Measurements from ENCODE around the gene GFM1.

Gene GFM1

DNA sequence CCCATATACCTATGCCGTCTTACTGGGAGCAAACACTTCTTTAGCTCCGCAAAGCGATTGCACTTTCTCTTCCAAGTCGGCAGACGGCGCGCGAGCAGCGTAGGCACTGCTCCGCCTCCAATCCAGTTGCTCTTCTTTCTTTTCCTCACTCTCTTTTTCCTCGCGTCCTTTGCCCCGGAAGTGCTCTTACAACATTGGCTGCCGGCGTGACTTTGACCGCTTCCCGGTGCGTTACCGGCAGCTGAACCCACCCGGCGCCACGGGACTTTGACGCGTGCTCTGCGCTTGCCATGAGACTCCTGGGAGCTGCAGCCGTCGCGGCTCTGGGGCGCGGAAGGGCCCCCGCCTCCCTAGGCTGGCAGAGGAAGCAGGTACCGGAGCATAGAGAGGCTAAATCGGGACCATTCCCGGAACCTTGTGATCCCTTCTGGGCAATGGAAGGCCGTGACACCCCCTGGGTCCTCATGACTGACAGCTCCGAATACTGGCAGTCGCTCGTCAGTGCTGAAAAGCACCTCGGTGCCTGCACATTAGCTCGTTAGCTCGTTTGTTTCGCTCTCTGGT is at the start of gene GFM1:
Gene GFM1 (plus strand): TSS at position 183 of the 564 bp plus-strand sequence. CDS start 108 bp downstream, at position 291.
- intact Hi-C loops (cut with micrococcal nuclease) = no loop called here
- Mint-ChIP-seq H3K9me3 (no peaks in the 10 kb centered on the region), H3K27ac (peak within 1 kb of the TSS; percentile 83), H3K4me1 (ENCODE audit: low read depth) (peaks cover 14% of the 10 kb centered on the region), H3K4me3 (peak within 1 kb of the TSS; percentile 87), H3K27me3 (no peaks in the 10 kb centered on the region), H3K36me3 (ENCODE audit: low read depth) (peaks cover 29% of the 10 kb centered on the region)

DNA sequence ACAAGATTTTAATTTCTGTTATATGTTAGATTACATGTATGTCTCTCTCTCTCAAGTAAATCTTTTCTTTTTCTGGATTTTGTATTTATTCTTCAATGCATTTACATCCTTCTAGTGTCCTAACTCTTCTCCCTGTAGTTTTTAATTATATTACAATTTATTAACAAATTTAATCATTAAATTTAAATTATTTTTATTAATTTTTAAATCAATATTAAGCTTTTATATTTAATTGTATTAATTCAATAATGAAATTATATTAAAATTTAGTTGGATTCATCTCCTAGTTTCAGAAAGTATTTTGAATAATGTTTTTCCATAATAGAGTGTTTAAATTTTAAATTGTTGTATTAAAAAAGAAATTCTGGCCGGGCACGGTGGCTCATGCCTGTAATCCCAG is 43.5 kb upstream of the GFM1 start:
- Mint-ChIP-seq H3K4me1 (ENCODE audit: low read depth) (no peaks in the 10 kb centered on the region), H3K27ac (no peak overlapping the region), H3K36me3 (ENCODE audit: low read depth) (no peaks in the 10 kb centered on the region), H3K27me3 (no peaks in the 10 kb centered on the region), H3K4me3 (no peak overlapping the region), H3K9me3 (no peaks in the 10 kb centered on the region)
- intact Hi-C loops (cut with micrococcal nuclease) = no loop called here

DNA sequence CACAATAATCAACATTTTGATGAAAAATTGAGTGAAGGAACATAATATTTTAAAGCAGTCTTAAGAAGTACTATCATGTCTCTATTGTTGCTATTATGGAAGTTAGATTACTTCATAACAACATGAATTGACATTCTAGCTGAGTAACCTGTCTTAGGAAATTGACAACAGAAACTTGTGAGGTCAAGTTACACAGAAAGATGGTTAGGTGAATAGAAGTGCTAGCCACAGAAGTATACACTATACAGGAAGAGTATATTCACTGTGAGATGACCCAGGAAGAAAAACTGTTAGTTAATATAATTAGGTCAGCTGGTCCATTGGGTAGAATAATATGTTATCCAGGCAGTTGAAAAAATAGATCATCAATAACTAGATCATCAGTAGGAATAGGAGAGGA is 42.1 kb upstream of the GFM1 start:
- Mint-ChIP-seq H3K27ac (no peak overlapping the region), H3K9me3 (no peaks in the 10 kb centered on the region), H3K36me3 (ENCODE audit: low read depth) (no peaks in the 10 kb centered on the region), H3K27me3 (no peaks in the 10 kb centered on the region), H3K4me3 (no peak overlapping the region), H3K4me1 (ENCODE audit: low read depth) (no peaks in the 10 kb centered on the region)
- intact Hi-C loops (cut with micrococcal nuclease) = no loop called here

DNA sequence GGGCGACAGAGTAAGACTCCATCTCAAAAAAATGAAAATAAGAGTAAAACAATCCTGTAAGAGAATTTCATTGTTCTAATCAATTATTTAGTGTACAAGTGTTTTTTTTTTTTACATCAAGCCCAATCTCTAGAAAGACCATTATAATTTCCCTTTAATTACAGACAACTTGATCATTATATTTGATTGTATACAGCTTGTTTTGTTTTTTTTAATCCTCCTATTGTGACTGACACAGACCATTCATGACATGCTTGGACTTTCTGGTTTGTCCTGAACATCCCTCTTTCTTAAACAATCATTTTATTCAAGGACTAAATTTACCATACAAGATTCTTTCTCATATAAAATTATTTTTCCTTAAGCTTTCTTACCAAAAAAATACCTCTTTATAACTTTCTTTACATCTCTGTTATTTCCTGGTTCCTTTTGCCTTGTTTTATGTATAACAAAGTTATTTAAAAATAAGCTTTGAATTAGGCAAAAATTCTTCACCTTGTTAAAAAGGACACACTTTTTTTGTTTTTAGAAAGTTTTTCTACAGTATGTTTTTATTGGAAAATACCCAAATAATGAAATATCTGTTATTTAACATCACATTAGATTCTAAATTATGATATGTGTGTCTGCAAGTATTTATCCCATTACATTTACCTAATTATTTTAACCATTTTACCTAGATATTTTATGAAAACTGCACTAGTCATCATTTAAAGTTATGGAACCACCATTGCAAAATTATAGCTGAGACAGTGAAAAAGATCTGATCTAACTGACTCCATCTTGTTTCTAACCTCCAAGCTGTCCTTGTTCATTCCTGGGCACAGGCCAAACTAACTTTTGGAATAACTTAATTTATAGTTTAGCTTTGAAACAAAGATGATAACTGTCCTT is 26.1 kb upstream of the GFM1 start:
- Mint-ChIP-seq H3K27ac (no peak overlapping the region), H3K27me3 (no peaks in the 10 kb centered on the region), H3K36me3 (ENCODE audit: low read depth) (no peaks in the 10 kb centered on the region), H3K4me3 (no peak overlapping the region), H3K4me1 (ENCODE audit: low read depth) (no peaks in the 10 kb centered on the region), H3K9me3 (peaks cover 42% of the 10 kb centered on the region)
- intact Hi-C loops (cut with micrococcal nuclease) = no loop called here

DNA sequence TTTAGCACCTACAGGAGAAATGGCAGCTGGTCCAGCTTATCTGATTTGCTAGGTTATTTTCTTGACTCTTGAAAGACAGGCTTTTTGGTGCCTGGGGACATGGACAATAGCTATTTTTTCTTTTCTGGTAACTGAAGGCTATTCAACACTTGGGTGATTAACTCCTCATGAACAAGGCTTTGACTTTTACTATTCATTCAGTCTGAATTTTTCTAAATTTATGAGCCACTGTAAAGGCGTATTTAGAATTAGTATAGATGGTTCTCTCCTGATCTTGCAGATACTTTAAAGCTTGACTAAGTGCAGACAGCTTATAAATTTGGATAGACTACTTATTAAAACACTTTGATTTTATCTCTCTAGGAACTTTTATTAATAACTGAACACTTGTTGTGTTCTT is 18.4 kb upstream of the GFM1 start:
- Mint-ChIP-seq H3K4me3 (no peak overlapping the region), H3K36me3 (ENCODE audit: low read depth) (no peaks in the 10 kb centered on the region), H3K4me1 (ENCODE audit: low read depth) (no peaks in the 10 kb centered on the region), H3K9me3 (peaks cover 45% of the 10 kb centered on the region), H3K27me3 (peaks cover 3% of the 10 kb centered on the region), H3K27ac (no peak overlapping the region)
- intact Hi-C loops (cut with micrococcal nuclease) = no loop called here

DNA sequence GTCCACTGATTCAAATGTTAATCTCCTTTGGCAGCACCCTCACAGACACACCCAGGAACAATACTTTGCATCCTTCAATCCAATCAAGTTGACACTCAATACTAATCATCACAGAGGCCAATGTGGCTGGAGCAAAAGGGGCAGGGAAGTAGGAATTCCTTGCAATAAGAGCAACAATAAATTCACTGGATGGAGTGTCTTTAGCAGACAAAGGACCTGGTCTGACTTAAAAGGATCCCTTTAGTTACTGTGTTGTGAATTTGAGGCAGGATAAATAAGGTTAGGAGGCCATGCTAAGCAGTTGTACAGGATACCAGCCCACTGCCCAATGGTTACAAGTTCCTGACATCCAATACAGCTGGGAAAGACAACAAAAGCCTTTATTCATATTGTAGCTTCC is 12.3 kb upstream of the GFM1 start:
- intact Hi-C loops (cut with micrococcal nuclease) = no loop called here
- Mint-ChIP-seq H3K36me3 (ENCODE audit: low read depth) (no peaks in the 10 kb centered on the region), H3K4me1 (ENCODE audit: low read depth) (no peaks in the 10 kb centered on the region), H3K27me3 (peaks cover 9% of the 10 kb centered on the region), H3K4me3 (no peak overlapping the region), H3K9me3 (peaks cover 17% of the 10 kb centered on the region), H3K27ac (no peak overlapping the region)

DNA sequence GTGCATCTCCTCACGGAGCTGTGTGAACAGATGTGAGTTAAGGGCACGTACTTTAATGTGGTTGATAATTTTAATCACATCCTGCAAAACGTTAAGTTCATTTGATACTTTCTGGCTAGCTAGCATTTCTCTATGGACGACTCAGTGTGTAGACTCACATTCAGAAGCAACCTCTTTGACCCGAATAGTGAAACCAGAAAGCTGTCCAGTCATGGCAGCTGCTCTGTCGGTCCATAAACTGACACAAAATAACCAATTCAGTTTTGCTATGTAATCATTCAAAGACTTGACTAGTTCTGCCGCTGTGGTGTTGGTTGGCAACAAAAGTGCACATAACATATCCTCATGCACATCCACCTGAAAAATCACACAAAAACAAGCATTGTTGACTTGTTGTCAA is 3.7 kb upstream of the GFM1 start:
- H3K4me3 Mint-ChIP-seq = no peak overlapping the region
- no peak overlapping the region for H3K27ac Mint-ChIP-seq

DNA sequence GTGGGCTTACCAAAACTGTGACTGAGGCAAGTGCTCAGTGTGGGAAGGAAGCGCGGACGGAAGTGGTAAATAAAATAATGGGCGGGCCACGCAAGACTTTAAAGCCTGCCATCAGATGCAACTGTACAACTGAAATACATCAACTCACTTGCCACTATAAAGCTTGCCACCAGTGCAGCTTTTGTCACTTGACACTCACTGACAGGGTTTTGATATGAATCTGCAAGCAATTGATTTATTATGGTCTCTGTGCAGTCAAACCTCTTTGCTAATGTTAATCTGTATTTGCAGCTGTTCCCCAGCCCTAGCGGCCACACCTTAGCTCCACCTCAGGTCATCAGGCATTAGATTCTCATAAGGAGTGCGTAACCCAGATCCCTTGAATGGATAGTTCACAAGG is 2.3 kb upstream of the GFM1 start:
- H3K36me3 Mint-ChIP-seq (ENCODE audit: low read depth) = peaks cover 7% of the 10 kb centered on the region
- H3K4me1 Mint-ChIP-seq (ENCODE audit: low read depth) = peaks cover 14% of the 10 kb centered on the region

More for the DNA sequence above, 3.7 kb upstream of the GFM1 start:
- H3K36me3 Mint-ChIP-seq (ENCODE audit: low read depth) = no peaks in the 10 kb centered on the region
- intact Hi-C loops (cut with micrococcal nuclease) = no loop called here
- no peaks in the 10 kb centered on the region for H3K27me3 Mint-ChIP-seq
- H3K4me1 Mint-ChIP-seq (ENCODE audit: low read depth) = peaks cover 8% of the 10 kb centered on the region
- H3K9me3 Mint-ChIP-seq = peaks cover 8% of the 10 kb centered on the region

DNA sequence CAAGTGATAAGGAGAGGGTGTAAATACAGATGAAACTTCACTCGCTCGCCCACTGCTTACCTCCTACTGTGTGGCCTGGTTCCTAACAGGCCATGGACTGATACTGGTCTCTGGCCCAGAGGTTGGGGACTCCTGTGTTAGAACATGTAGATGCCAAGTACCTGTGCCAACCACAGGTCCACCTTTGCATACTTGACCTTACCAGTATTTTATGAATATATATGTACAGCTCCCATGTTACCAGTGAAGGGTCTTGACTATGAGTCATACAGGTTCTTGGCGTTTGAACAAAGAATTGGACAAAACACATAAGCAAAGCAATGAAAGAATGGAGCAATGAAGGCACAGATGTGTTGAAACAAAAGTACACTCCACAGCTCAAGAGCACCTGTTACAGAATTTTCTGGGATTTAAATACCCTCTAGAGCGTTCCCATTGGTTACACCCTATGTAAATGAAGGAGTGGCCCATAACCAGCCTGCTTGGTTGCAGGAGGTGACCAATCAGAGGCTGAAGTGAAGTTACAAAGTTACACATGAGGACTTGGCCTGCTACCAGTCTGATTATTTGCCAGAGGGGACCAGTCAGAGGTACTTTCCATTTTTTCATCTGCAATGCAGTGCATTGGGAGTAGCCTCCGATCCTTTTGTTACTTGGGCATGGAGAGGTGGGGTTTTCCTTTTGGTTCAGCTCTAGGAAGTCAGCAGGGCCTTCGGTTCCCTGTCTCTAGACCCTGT is 1.7 kb upstream of the GFM1 start:
- no peak overlapping the region for H3K27ac Mint-ChIP-seq

More for the DNA sequence above, 2.3 kb upstream of the GFM1 start:
- H3K4me3 Mint-ChIP-seq = no peak overlapping the region
- no peaks in the 10 kb centered on the region for H3K9me3 Mint-ChIP-seq
- H3K27me3 Mint-ChIP-seq = no peaks in the 10 kb centered on the region
- intact Hi-C loops (cut with micrococcal nuclease) = no loop called here
- no peak overlapping the region for H3K27ac Mint-ChIP-seq

DNA sequence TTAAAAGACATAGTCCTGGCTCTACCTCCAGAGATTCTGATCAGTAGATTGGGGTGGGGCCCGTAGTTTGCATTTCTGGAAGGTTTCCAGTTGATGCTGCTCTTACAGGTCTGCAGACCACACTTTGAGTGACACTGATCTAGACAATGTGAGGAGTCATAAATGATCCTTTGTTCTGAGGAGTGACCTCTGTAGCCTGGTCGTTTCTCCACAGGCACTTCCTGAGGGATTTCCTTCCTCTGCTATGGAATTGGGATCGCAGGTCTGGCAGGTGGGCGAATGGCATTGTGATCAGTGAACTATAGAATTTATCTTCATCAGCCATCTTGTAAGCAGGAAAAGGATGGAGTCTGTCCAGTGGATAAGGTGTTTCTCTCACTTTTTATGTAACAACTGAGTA is 5.5 kb downstream of the GFM1 start:
- Mint-ChIP-seq H3K9me3 (no peaks in the 10 kb centered on the region), H3K27ac (no peak overlapping the region), H3K27me3 (no peaks in the 10 kb centered on the region), H3K4me3 (no peak overlapping the region), H3K4me1 (ENCODE audit: low read depth) (peaks cover 14% of the 10 kb centered on the region), H3K36me3 (ENCODE audit: low read depth) (peaks cover 74% of the 10 kb centered on the region)
- intact Hi-C loops (cut with micrococcal nuclease) = loop anchor here (10.0 kb wide), 2 partner anchors 105 to 615 kb away; no protein-coding TSS in a partner anchor

More for the DNA sequence above, 1.7 kb upstream of the GFM1 start:
- intact Hi-C loops (cut with micrococcal nuclease) = no loop called here
- H3K4me1 Mint-ChIP-seq (ENCODE audit: low read depth) = peaks cover 14% of the 10 kb centered on the region
- no peaks in the 10 kb centered on the region for H3K9me3 Mint-ChIP-seq
- H3K4me3 Mint-ChIP-seq = no peak overlapping the region
- peaks cover 11% of the 10 kb centered on the region for H3K36me3 Mint-ChIP-seq (ENCODE audit: low read depth)
- H3K27me3 Mint-ChIP-seq = no peaks in the 10 kb centered on the region

DNA sequence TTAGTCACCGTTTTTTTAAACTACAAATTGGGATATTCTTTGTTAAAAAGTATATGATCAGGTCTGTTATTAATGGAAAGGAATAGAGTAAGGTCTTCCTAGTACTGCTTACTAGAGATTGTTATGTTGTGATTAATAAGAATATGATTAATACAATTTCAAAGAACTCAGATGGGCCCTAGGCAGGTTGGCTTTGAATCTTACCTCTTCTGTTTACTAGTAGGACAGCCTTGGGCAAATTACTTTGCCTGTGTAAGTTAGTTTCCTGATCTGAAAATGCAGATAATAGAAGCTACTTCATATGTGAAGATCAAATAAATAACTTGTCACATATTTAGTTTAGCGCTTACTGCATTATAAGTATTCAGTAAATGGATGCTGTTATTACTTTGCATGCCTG is 6.9 kb downstream of the GFM1 start:
- Mint-ChIP-seq H3K27ac (no peak overlapping the region), H3K36me3 (ENCODE audit: low read depth) (peaks cover 85% of the 10 kb centered on the region), H3K4me1 (ENCODE audit: low read depth) (peaks cover under 1% of the 10 kb centered on the region), H3K4me3 (no peak overlapping the region), H3K27me3 (no peaks in the 10 kb centered on the region), H3K9me3 (no peaks in the 10 kb centered on the region)
- intact Hi-C loops (cut with micrococcal nuclease) = loop anchor here (10.0 kb wide), 2 partner anchors 106 to 614 kb away; no protein-coding TSS in a partner anchor

DNA sequence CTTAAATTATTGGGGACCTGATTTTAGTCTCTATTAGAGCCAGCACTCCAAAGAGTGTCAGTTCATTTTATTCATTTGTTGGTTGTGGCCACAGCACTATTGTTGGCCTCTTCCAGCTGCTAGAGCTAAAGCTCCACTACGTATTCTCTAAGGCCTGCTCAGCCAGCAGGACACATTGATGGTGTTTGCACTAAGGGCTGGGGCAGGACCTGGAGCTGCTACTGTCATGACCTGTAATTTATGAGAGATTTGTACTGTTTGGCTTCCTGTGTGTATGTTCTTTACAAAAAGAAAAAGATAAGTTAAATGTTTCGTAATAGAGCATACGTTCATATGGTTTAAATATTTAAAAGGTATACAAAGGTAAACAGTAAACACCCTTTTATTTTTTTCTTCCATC is 8.1 kb downstream of the GFM1 start:
- no peaks in the 10 kb centered on the region for H3K27me3 Mint-ChIP-seq
- no peaks in the 10 kb centered on the region for H3K9me3 Mint-ChIP-seq
- intact Hi-C loops (cut with micrococcal nuclease) = loop anchor here (10.0 kb wide), 2 partner anchors 108 to 612 kb away; no protein-coding TSS in a partner anchor
- no peak overlapping the region for H3K27ac Mint-ChIP-seq
- peaks cover 90% of the 10 kb centered on the region for H3K36me3 Mint-ChIP-seq (ENCODE audit: low read depth)
- no peak overlapping the region for H3K4me3 Mint-ChIP-seq
- H3K4me1 Mint-ChIP-seq (ENCODE audit: low read depth) = no peaks in the 10 kb centered on the region

DNA sequence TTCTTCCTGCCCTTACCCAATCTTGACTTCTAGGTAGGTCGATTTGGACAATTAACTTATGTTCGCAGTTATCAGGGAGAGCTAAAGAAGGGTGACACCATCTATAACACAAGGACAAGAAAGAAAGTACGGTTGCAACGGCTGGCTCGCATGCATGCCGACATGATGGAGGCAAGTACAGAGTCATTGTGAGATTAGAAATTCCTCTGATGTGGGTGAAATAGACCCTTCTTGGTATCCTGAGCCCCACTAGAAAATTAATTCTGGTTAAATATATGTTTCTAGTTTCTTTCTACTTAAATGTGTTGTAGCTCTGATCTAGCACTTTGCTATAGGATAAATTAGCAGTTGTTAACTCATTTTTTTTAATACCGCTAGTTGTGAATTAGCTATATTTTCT is 14.6 kb downstream of the GFM1 start:
- Mint-ChIP-seq H3K27me3 (no peaks in the 10 kb centered on the region), H3K36me3 (ENCODE audit: low read depth) (peaks cover 62% of the 10 kb centered on the region), H3K4me1 (ENCODE audit: low read depth) (no peaks in the 10 kb centered on the region), H3K4me3 (no peak overlapping the region), H3K27ac (no peak overlapping the region), H3K9me3 (no peaks in the 10 kb centered on the region)
- intact Hi-C loops (cut with micrococcal nuclease) = loop anchor here (1.0 to 10.0 kb wide), 4 partner anchors 68 to 606 kb away; no protein-coding TSS in a partner anchor

Data from dendritic cell treated with granulocyte-macrophage colony-stimulating factor and Interleukin-4, amounts not matched to agents 40 ng/mL and 50 ng/mL, for 4 days (primary cell).